Caco-2 (cell line): Measurements from ENCODE around the gene EGFR. TPM values are rescaled to one million over a fixed set of nuclear protein-coding genes. Genes with fewer than 3 reads are reported as not detected.
A peak's percentile ranks its signal among the peaks of the same experiment; 100 is the strongest.

Source experiments
- BruUV-seq: library from RNA; stranded (reverse); fragments of 400-500 nt; replicated peaks from 2 replicates; lab custom pipeline; 2021; lab: Mats Ljungman, UMichigan
- CTCF ChIA-PET: fragments of 300-600 bp; sonication (Branson Sonifier 250); formaldehyde crosslinking; loops from one replicate; lab custom pipeline; 2022; ENCODE audit warnings: antibody characterized with exemption; lab: Charles Lee
- POLR2A ChIA-PET: fragments of 300-600 bp; sonication (Branson Sonifier 250); formaldehyde crosslinking; loops from one replicate; lab custom pipeline; 2022; ENCODE audit warnings: antibody characterized with exemption; lab: Charles Lee
- DNase-seq, 2 experiments: peaks; one replicate each; pipeline versions ENCODE4 v3.0.0 to v3.0.0-alpha.2; 2020 to 2022
- H3K27me3 ChIP-seq: replicated peaks from 2 replicates; pipeline ENCODE4 v1.6.0; 2011; ENCODE audit warnings: low read length; ENCODE audit not compliant: control insufficient read depth, insufficient read depth
- H3K36me3 ChIP-seq: 2 replicates; pipeline ENCODE4 v1.5.1; 2011; ENCODE audit warnings: low read length; ENCODE audit not compliant: control insufficient read depth, insufficient read depth
- H3K4me1 ChIP-seq: fragments of 250-450 bp; sonication (Bioruptor Pico); 2 replicates; pipeline ENCODE4 v1.5.1; 2020; ENCODE audit warnings: mild to moderate bottlenecking
- H3K4me3 ChIP-seq: 2 replicates; pipeline ENCODE4 v1.5.1; 2011; ENCODE audit warnings: low read depth, mild to moderate bottlenecking, control low read depth, low read length
- H3K9me3 ChIP-seq: fragments of 250-450 bp; sonication (Bioruptor Pico); 2 replicates; pipeline ENCODE4 v1.5.1; 2020; ENCODE audit warnings: mild to moderate bottlenecking, moderate library complexity
- H3K27ac Mint-ChIP-seq: one replicate; pipeline ENCODE4 v1.8.0; 2022; ENCODE audit warnings: mixed read lengths; ENCODE audit not compliant: unreplicated experiment
- H3K27me3 Mint-ChIP-seq: one replicate; pipeline ENCODE4 v1.8.0; 2022; ENCODE audit warnings: mixed read lengths; ENCODE audit not compliant: insufficient read depth, unreplicated experiment
- H3K36me3 Mint-ChIP-seq: one replicate; pipeline ENCODE4 v1.8.0; 2022; ENCODE audit warnings: mild to moderate bottlenecking, mixed read lengths; ENCODE audit not compliant: insufficient read depth, unreplicated experiment
- H3K4me1 Mint-ChIP-seq: one replicate; pipeline ENCODE4 v1.8.0; 2022; ENCODE audit warnings: low read depth, mixed read lengths; ENCODE audit not compliant: unreplicated experiment
- H3K4me3 Mint-ChIP-seq: one replicate; pipeline ENCODE4 v1.8.0; 2022; ENCODE audit warnings: mild to moderate bottlenecking, moderate library complexity, mixed read lengths; ENCODE audit not compliant: unreplicated experiment
- H3K9me3 Mint-ChIP-seq: one replicate; pipeline ENCODE4 v1.8.0; 2022; ENCODE audit warnings: mixed read lengths; ENCODE audit not compliant: unreplicated experiment
- CTCF ChIP-seq, 2 experiments: fragments of 200-600 bp in 1 of 2; IDR thresholded peaks; 1 replicate in 1 of 2; 2 replicates in 1 of 2; pipeline versions ENCODE4 v1.5.1 to v1.8.0; 2011 to 2022; ENCODE audit warnings: antibody characterized with exemption in 1 of 2, control low read depth in 1 of 2, inconsistent platforms in 1 of 2, low read depth in 1 of 2, low read length in 1 of 2, mild to moderate bottlenecking in 1 of 2, moderate library complexity in 1 of 2; ENCODE audit not compliant: insufficient read depth in 1 of 2, severe bottlenecking in 1 of 2, unreplicated experiment in 1 of 2
- intact Hi-C: fragments of 100-400 bp; cut with micrococcal nuclease; formaldehyde crosslinking; loops from one replicate; pipeline ENCODE4 v1.10.0; 2022; ENCODE audit not compliant: unreplicated experiment
- total RNA-seq: library from RNA; stranded (reverse); gene quantifications from 2 replicates; pipeline ENCODE4 v1.2.3, GENCODE V29; 2022

The EGFR gene
- total RNA-seq, 1 experiment from 2014 or later = 60.1 TPM

GRCh38 chr7:55255496-55256445 lies 237.0 kb downstream of the EGFR start:
- H3K27me3 ChIP-seq = no peaks in the 10 kb centered on the region
- peaks cover 8% of the 10 kb centered on the region for H3K27me3 Mint-ChIP-seq
- H3K4me3 ChIP-seq = peak overlapping the region; percentile 75
- H3K9me3 Mint-ChIP-seq = peaks cover 2% of the 10 kb centered on the region
- H3K27ac Mint-ChIP-seq = peak overlapping the region; percentile 42
- intact Hi-C loops = loop anchor here (1.0 to 5.0 kb wide), 10 partner anchors 47 to 481 kb away; partner anchors contain the start of gene EGFR
- ChIA-PET POLR2A (interaction anchor here (0.8 kb wide), 1 partner anchor 110 kb away, joined by 6 read pairs; no protein-coding TSS in a partner anchor), CTCF (interaction anchor here (0.6 to 2.7 kb wide), 41 partner anchors 9 to 497 kb away, joined by 3 to 60 read pairs (median 4); partner anchors contain the start of genes EGFR and SEC61G)
- peak; percentile 78 to 90 for DNase-seq
- H3K4me3 Mint-ChIP-seq = peak overlapping the region; percentile 86
- no peaks in the 10 kb centered on the region for H3K4me1 Mint-ChIP-seq
- H3K36me3 Mint-ChIP-seq = no peaks in the 10 kb centered on the region
- peak; percentile 85 to 91 for TF ChIP-seq CTCF (IDR thresholded peaks at IDR 0.05; ENCODE audit: insufficient read depth in 1 of 2, low read depth in 1 of 2, low read length in 1 of 2, severe bottlenecking in 1 of 2, unreplicated experiment in 1 of 2)
- H3K4me1 ChIP-seq = peaks cover 9% of the 10 kb centered on the region; the same call in 1 of the 2 replicates
- no peaks in the 10 kb centered on the region for H3K9me3 ChIP-seq
- H3K36me3 ChIP-seq = no peaks in the 10 kb centered on the region
- BruUV-seq = no TSS peak

DNA sequence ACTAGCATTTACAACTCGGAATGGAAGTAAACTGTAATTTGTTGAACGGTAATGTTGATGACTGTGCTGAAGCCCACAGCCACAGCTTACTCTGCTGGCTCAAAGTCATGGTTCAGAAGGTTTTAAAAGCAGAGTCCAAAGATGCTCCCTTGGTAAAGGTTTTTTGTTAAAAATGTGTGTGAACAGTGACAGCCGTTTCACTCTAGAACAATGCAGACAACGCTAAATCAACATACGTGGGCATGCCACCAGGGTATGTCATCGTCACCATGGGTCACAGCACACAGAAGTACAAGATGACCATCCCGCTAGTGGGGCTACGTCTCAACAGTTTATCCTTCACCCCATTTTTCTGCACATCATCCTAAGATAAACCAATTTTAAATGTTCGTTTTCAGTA lies 239.8 kb downstream of the EGFR start:
- Histone ChIP-seq H3K27me3 (no peaks in the 10 kb centered on the region), H3K4me1 (peaks cover 9% of the 10 kb centered on the region; the same call in 1 of the 2 replicates), H3K4me3 (no peak overlapping the region), H3K9me3 (no peaks in the 10 kb centered on the region), H3K36me3 (no peaks in the 10 kb centered on the region)
- Mint-ChIP-seq H3K27ac (no peak overlapping the region), H3K9me3 (no peaks in the 10 kb centered on the region), H3K4me1 (no peaks in the 10 kb centered on the region), H3K4me3 (no peak overlapping the region), H3K27me3 (peaks cover 14% of the 10 kb centered on the region), H3K36me3 (no peaks in the 10 kb centered on the region)
- ChIA-PET POLR2A (no interaction called here), CTCF (no interaction called here)
- intact Hi-C loops = loop anchor here (5.0 kb wide), 1 partner anchor 186 kb away; no protein-coding TSS in a partner anchor
- BruUV-seq = no TSS peak
- TF ChIP-seq CTCF (IDR thresholded peaks at IDR 0.05; ENCODE audit: insufficient read depth in 1 of 2, low read depth in 1 of 2, low read length in 1 of 2, severe bottlenecking in 1 of 2, unreplicated experiment in 1 of 2) = no peak
- DNase-seq = no peak

DNA sequence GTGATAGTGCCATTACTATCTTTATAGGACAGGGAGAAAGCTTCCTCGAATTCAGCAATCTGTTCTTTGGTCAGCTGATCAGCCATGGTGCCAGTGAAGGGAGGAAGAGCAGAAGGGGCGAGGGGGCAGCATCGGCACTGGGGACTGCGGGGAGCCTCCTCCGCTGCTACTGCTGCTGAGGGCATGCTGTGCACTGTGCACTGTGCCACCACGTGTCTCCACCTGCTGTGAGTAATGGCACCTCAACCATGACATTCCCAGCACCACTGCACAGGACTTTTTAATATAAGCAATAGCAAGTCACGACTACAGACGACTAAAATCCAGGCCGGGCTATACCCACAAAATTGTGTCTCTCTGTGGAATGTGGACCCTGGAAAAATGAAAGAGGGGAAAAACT lies 241.4 kb downstream of the EGFR start:
- Mint-ChIP-seq H3K4me3 (no peak overlapping the region), H3K36me3 (no peaks in the 10 kb centered on the region), H3K27ac (no peak overlapping the region), H3K27me3 (peaks cover 14% of the 10 kb centered on the region), H3K4me1 (no peaks in the 10 kb centered on the region), H3K9me3 (no peaks in the 10 kb centered on the region)
- no peak overlapping the region for H3K4me3 ChIP-seq
- TF ChIP-seq CTCF (IDR thresholded peaks at IDR 0.05; ENCODE audit: insufficient read depth in 1 of 2, low read depth in 1 of 2, low read length in 1 of 2, severe bottlenecking in 1 of 2, unreplicated experiment in 1 of 2) = no peak
- no peak for DNase-seq
- BruUV-seq = no TSS peak
- POLR2A ChIA-PET = no interaction called here
- CTCF ChIA-PET = no interaction called here
- H3K27me3 ChIP-seq = no peaks in the 10 kb centered on the region
- H3K4me1 ChIP-seq = peaks cover 4% of the 10 kb centered on the region; the same call in 1 of the 2 replicates
- no peaks in the 10 kb centered on the region for H3K9me3 ChIP-seq
- intact Hi-C loops = no loop called here
- H3K36me3 ChIP-seq = no peaks in the 10 kb centered on the region
